Chondrocyte (in vitro differentiated cells): ENCODE measurements around the gene MLLT1. TPM values are rescaled to one million over a fixed set of nuclear protein-coding genes. Genes with fewer than 3 reads are reported as not detected.
A peak's percentile ranks its signal among the peaks of the same experiment; 100 is the strongest.

Source experiments
- DNase-seq: peaks from one replicate; pipeline ENCODE4 v3.0.0; 2021; ENCODE audit warnings: mixed read lengths, low spot score
- H3K27ac Mint-ChIP-seq: one replicate; pipeline ENCODE4 v1.8.0; 2021; ENCODE audit warnings: mild to moderate bottlenecking, moderate library complexity, mixed read lengths; ENCODE audit not compliant: unreplicated experiment
- H3K27me3 Mint-ChIP-seq: 2 replicates; pipeline ENCODE4 v1.8.0; 2021; ENCODE audit warnings: low read depth, mixed read lengths
- H3K36me3 Mint-ChIP-seq: 2 replicates; pipeline ENCODE4 v1.8.0; 2021; ENCODE audit warnings: low read depth, mixed read lengths
- H3K4me1 Mint-ChIP-seq: 2 replicates; pipeline ENCODE4 v1.8.0; 2021; ENCODE audit warnings: low read depth, mild to moderate bottlenecking, mixed read lengths
- H3K4me3 Mint-ChIP-seq: one replicate; pipeline ENCODE4 v1.8.0; 2021; ENCODE audit warnings: mild to moderate bottlenecking, moderate library complexity, mixed read lengths; ENCODE audit not compliant: unreplicated experiment
- H3K9me3 Mint-ChIP-seq: 2 replicates; pipeline ENCODE4 v1.8.0; 2021; ENCODE audit warnings: low read depth, mixed read lengths
- CTCF ChIP-seq: fragments of 200-600 bp; sonication (generic); IDR thresholded peaks from 2 replicates; pipeline ENCODE4 v1.5.0; 2021; ENCODE audit warnings: antibody characterized with exemption, mild to moderate bottlenecking, moderate library complexity
- total RNA-seq: library from RNA; stranded (reverse); gene quantifications from 3 replicates; pipeline ENCODE4 v1.2.1, GENCODE V29; 2021

The MLLT1 gene
- total RNA-seq, 1 donor from 2014 or later, result 60.9 TPM

GRCh38 chr19:6226444-6227155 lies 53.2 kb downstream of the MLLT1 start:
- no peaks in the 10 kb centered on the region for H3K9me3 Mint-ChIP-seq
- H3K4me3 Mint-ChIP-seq, result no peak overlapping the region
- H3K4me1 Mint-ChIP-seq, result peaks cover 6% of the 10 kb centered on the region
- H3K27ac Mint-ChIP-seq, result no peak overlapping the region
- H3K27me3 Mint-ChIP-seq, result no peaks in the 10 kb centered on the region
- H3K36me3 Mint-ChIP-seq, result peaks cover 13% of the 10 kb centered on the region
- TF ChIP-seq CTCF, result no peak
- no peak for DNase-seq

- H3K9me3 Mint-ChIP-seq, result no peaks in the 10 kb centered on the region
- no peak overlapping the region for H3K4me3 Mint-ChIP-seq
- H3K4me1 Mint-ChIP-seq, result peaks cover 4% of the 10 kb centered on the region
- TF ChIP-seq CTCF, result no peak
- peaks cover 13% of the 10 kb centered on the region for H3K36me3 Mint-ChIP-seq
- H3K27me3 Mint-ChIP-seq, result no peaks in the 10 kb centered on the region
- no peak overlapping the region for H3K27ac Mint-ChIP-seq
- peak; percentile 71 for DNase-seq
Measured at GRCh38 chr19:6226012-6226411, 53.8 kb downstream of the MLLT1 start.

- Mint-ChIP-seq H3K4me1 (no peaks in the 10 kb centered on the region), H3K4me3 (no peak overlapping the region), H3K9me3 (no peaks in the 10 kb centered on the region), H3K36me3 (peaks cover 13% of the 10 kb centered on the region), H3K27ac (no peak overlapping the region), H3K27me3 (no peaks in the 10 kb centered on the region)
- no peak for TF ChIP-seq CTCF
- DNase-seq, result peak; percentile 76
Measured at GRCh38 chr19:6225232-6225865, 54.4 kb downstream of the MLLT1 start.

GRCh38 chr19:6224308-6224675 lies 55.5 kb downstream of the MLLT1 start:
- Mint-ChIP-seq H3K4me1 (no peaks in the 10 kb centered on the region), H3K4me3 (no peak overlapping the region), H3K27ac (no peak overlapping the region), H3K9me3 (no peaks in the 10 kb centered on the region), H3K36me3 (peaks cover 8% of the 10 kb centered on the region), H3K27me3 (no peaks in the 10 kb centered on the region)
- no peak for TF ChIP-seq CTCF
- peak; percentile 81 for DNase-seq

GRCh38 chr19:6223461-6224307 lies 56.1 kb downstream of the MLLT1 start:
- no peaks in the 10 kb centered on the region for H3K4me1 Mint-ChIP-seq
- no peak for TF ChIP-seq CTCF
- peak; percentile 79 for DNase-seq
- no peak overlapping the region for H3K4me3 Mint-ChIP-seq
- H3K27me3 Mint-ChIP-seq, result no peaks in the 10 kb centered on the region
- H3K27ac Mint-ChIP-seq, result no peak overlapping the region
- no peaks in the 10 kb centered on the region for H3K9me3 Mint-ChIP-seq
- H3K36me3 Mint-ChIP-seq, result peaks cover 8% of the 10 kb centered on the region
